HepG2 (cell line): ENCODE results near the gene RIF1. TPM values are rescaled to one million over a fixed set of nuclear protein-coding genes. Genes with fewer than 3 reads are reported as not detected.
A peak's percentile ranks its signal among the peaks of the same experiment; 100 is the strongest.

Experiments
- EED ChIP-seq: sonication (generic); formaldehyde crosslinking; IDR thresholded peaks from 2 replicates; pipeline ENCODE4 v1.5.0; 2020; ENCODE audit warnings: mild to moderate bottlenecking, missing genetic modification reagents
- FOXJ3 ChIP-seq: sonication (generic); formaldehyde crosslinking; IDR thresholded peaks from 2 replicates; pipeline ENCODE4 v1.4.0; 2020; ENCODE audit warnings: missing genetic modification reagents, mild to moderate bottlenecking, borderline replicate concordance
- HNRNPL ChIP-seq: fragments of 200-400 bp; formaldehyde crosslinking; IDR thresholded peaks from 2 replicates; pipeline ENCODE4 v1.6.1; 2017; ENCODE audit warnings: mild to moderate bottlenecking, low read depth, low read length
- SOX13 ChIP-seq, 3 experiments: fragments of 450-650 bp in 1 of 3; sonication (generic) in 1 of 3; formaldehyde crosslinking in 1 of 3; IDR thresholded peaks in 2 of 3; conservative IDR thresholded peaks in 1 of 3; 2 replicates each; pipeline versions ENCODE4 v1.5.0 to v1.6.1; 2016 to 2020; ENCODE audit warnings: antibody characterized with exemption in 1 of 3, mild to moderate bottlenecking in 1 of 3, missing compliant biosample characterization in 1 of 3, missing genetic modification reagents in 1 of 3, moderate library complexity in 1 of 3
- SOX5 ChIP-seq: IDR thresholded peaks from 2 replicates; pipeline ENCODE4 v1.6.1; 2016; ENCODE audit warnings: borderline replicate concordance
- ZNF256 ChIP-seq: sonication (generic); formaldehyde crosslinking; conservative IDR thresholded peaks from 2 replicates; pipeline ENCODE4 v1.4.0; 2020; ENCODE audit warnings: missing genetic modification reagents
- ZNF335 ChIP-seq: sonication (generic); formaldehyde crosslinking; IDR thresholded peaks from 2 replicates; pipeline ENCODE4 v1.4.0; 2020; ENCODE audit warnings: missing genetic modification reagents
- ZNF430 ChIP-seq: sonication (generic); formaldehyde crosslinking; IDR thresholded peaks from 2 replicates; pipeline ENCODE4 v1.9.0; 2021; ENCODE audit warnings: mild to moderate bottlenecking, missing genetic modification reagents
- ZNF589 ChIP-seq: sonication (generic); formaldehyde crosslinking; conservative IDR thresholded peaks from 2 replicates; pipeline ENCODE4 v1.8.0; 2022; ENCODE audit warnings: mild to moderate bottlenecking, moderate library complexity, missing genetic modification reagents
- ZNF713 ChIP-seq: sonication (generic); formaldehyde crosslinking; IDR thresholded peaks from 2 replicates; pipeline ENCODE4 v1.4.0; 2020; ENCODE audit warnings: mild to moderate bottlenecking, missing genetic modification reagents
- ZNF749 ChIP-seq: sonication (generic); formaldehyde crosslinking; IDR thresholded peaks from 2 replicates; pipeline ENCODE4 v1.8.0; 2022; ENCODE audit warnings: mild to moderate bottlenecking, missing genetic modification reagents, moderate library complexity, borderline replicate concordance
- ZNF761 ChIP-seq: sonication (generic); formaldehyde crosslinking; conservative IDR thresholded peaks from 2 replicates; pipeline ENCODE4 v1.4.0; 2020; ENCODE audit warnings: mild to moderate bottlenecking, missing genetic modification reagents
- ZNF790 ChIP-seq: sonication (generic); formaldehyde crosslinking; IDR thresholded peaks from 2 replicates; pipeline ENCODE4 v1.8.0; 2022; ENCODE audit warnings: missing genetic modification reagents, mild to moderate bottlenecking, borderline replicate concordance
- ZNF883 ChIP-seq: sonication (generic); formaldehyde crosslinking; IDR thresholded peaks from 2 replicates; pipeline ENCODE4 v1.5.1; 2020; ENCODE audit warnings: mild to moderate bottlenecking, missing genetic modification reagents; ENCODE audit errors: not compliant biosample characterization
- polyA plus RNA-seq, 8 experiments: library from polyadenylated mRNA; depleted of rRNA in 3 of 8; stranded (reverse) in 7 of 8; unstranded in 1 of 8; fragments of >200 nt; fragmentation: Illumina TruSeq in 4 of 8; extraction: Trizol in 4 of 8; gene quantifications; 2 replicates each; pipeline versions ENCODE4 v1.2.1 to v1.2.3, GENCODE V29; 2011 to 2016; ENCODE audit warnings: low read depth in 4 of 8, missing spikeins in 1 of 8, mixed read lengths in 1 of 8; ENCODE audit not compliant: insufficient read depth in 1 of 8
- total RNA-seq, 5 experiments: library from RNA; depleted of rRNA; stranded (reverse); fragments of >200 nt; fragmentation: Illumina TruSeq; extraction: Trizol; gene quantifications; 2 replicates each; pipeline ENCODE4 v1.2.3, GENCODE V29; 2016; ENCODE audit warnings: low read depth in 1 of 5
- TF ChIP-seq, protein P1 (sequence below): sonication (generic); formaldehyde crosslinking; IDR thresholded peaks from 2 replicates; pipeline ENCODE4 v1.4.0; 2020; ENCODE audit warnings: missing genetic modification reagents
- TF ChIP-seq, protein P2 (sequence below): sonication (generic); formaldehyde crosslinking; IDR thresholded peaks from 2 replicates; pipeline ENCODE4 v1.8.1; 2023; ENCODE audit warnings: missing genetic modification reagents, mild to moderate bottlenecking, borderline replicate concordance
- TF ChIP-seq, protein P3 (sequence below): sonication (generic); formaldehyde crosslinking; IDR thresholded peaks from 2 replicates; pipeline ENCODE4 v1.4.0; 2020; ENCODE audit warnings: missing genetic modification reagents
- TF ChIP-seq, protein P4 (sequence below): IDR thresholded peaks from 2 replicates; pipeline ENCODE4 v1.6.1; 2016; ENCODE audit warnings: low read depth, borderline replicate concordance
- TF ChIP-seq, protein P5 (sequence below): sonication (generic); formaldehyde crosslinking; IDR thresholded peaks from 2 replicates; pipeline ENCODE4 v1.4.0; 2020; ENCODE audit warnings: missing genetic modification reagents

The RIF1 gene
- total and polyA plus RNA-seq, 2 of the 13 experiments (the other 11 are each of a cell fraction or from before 2014, with no cell fraction given), result 12.1 to 73.6 TPM

- TF ChIP-seq, protein P1, sequence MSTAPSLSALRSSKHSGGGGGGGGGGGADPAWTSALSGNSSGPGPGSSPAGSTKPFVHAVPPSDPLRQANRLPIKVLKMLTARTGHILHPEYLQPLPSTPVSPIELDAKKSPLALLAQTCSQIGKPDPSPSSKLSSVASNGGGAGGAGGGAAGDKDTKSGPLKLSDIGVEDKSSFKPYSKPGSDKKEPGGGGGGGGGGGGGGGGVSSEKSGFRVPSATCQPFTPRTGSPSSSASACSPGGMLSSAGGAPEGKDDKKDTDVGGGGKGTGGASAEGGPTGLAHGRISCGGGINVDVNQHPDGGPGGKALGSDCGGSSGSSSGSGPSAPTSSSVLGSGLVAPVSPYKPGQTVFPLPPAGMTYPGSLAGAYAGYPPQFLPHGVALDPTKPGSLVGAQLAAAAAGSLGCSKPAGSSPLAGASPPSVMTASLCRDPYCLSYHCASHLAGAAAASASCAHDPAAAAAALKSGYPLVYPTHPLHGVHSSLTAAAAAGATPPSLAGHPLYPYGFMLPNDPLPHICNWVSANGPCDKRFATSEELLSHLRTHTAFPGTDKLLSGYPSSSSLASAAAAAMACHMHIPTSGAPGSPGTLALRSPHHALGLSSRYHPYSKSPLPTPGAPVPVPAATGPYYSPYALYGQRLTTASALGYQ (CRISPR knock-in tag), result peak; percentile 39; the same call in 1 of the 2 replicates
- TF ChIP-seq SOX5 (CRISPR knock-in tag), result peak; percentile 68
- peak; percentile 94 for TF ChIP-seq ZNF430
- TF ChIP-seq ZNF335 (CRISPR knock-in tag), result peak; percentile 68
- peak; percentile 69; the same call in 1 of the 2 replicates for TF ChIP-seq ZNF589 (CRISPR knock-in tag)
- peak; percentile 76; the same call in 1 of the 2 replicates for TF ChIP-seq ZNF749
- TF ChIP-seq, protein P2, sequence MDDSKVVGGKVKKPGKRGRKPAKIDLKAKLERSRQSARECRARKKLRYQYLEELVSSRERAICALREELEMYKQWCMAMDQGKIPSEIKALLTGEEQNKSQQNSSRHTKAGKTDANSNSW (CRISPR knock-in tag), result peak; percentile 84; the same call in 1 of the 2 replicates
- peak; percentile 58; the same call in 1 of the 2 replicates for TF ChIP-seq FOXJ3 (CRISPR knock-in tag)
- TF ChIP-seq, protein P3, sequence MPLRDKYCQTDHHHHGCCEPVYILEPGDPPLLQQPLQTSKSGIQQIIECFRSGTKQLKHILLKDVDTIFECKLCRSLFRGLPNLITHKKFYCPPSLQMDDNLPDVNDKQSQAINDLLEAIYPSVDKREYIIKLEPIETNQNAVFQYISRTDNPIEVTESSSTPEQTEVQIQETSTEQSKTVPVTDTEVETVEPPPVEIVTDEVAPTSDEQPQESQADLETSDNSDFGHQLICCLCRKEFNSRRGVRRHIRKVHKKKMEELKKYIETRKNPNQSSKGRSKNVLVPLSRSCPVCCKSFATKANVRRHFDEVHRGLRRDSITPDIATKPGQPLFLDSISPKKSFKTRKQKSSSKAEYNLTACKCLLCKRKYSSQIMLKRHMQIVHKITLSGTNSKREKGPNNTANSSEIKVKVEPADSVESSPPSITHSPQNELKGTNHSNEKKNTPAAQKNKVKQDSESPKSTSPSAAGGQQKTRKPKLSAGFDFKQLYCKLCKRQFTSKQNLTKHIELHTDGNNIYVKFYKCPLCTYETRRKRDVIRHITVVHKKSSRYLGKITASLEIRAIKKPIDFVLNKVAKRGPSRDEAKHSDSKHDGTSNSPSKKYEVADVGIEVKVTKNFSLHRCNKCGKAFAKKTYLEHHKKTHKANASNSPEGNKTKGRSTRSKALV (CRISPR knock-in tag), result no peak; the same call in 1 of the 2 replicates
- TF ChIP-seq ZNF761 (CRISPR knock-in tag), result peak; percentile 83
- TF ChIP-seq, protein P4, sequence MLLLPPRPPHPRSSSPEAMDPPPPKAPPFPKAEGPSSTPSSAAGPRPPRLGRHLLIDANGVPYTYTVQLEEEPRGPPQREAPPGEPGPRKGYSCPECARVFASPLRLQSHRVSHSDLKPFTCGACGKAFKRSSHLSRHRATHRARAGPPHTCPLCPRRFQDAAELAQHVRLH (CRISPR knock-in tag), result peak; percentile 89
- TF ChIP-seq, protein P5, sequence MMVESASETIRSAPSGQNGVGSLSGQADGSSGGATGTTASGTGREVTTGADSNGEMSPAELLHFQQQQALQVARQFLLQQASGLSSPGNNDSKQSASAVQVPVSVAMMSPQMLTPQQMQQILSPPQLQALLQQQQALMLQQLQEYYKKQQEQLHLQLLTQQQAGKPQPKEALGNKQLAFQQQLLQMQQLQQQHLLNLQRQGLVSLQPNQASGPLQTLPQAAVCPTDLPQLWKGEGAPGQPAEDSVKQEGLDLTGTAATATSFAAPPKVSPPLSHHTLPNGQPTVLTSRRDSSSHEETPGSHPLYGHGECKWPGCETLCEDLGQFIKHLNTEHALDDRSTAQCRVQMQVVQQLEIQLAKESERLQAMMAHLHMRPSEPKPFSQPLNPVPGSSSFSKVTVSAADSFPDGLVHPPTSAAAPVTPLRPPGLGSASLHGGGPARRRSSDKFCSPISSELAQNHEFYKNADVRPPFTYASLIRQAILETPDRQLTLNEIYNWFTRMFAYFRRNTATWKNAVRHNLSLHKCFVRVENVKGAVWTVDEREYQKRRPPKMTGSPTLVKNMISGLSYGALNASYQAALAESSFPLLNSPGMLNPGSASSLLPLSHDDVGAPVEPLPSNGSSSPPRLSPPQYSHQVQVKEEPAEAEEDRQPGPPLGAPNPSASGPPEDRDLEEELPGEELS (CRISPR knock-in tag), result peak; percentile 58; the same call in 1 of the 2 replicates
- TF ChIP-seq ZNF883, result peak; percentile 57
- peak; percentile 83; the same call in 1 of the 2 replicates for TF ChIP-seq ZNF790
- peak; percentile 42; the same call in 1 of the 2 replicates for TF ChIP-seq HNRNPL
- no peak for TF ChIP-seq ZNF256 (CRISPR knock-in tag)
- no peak for TF ChIP-seq SOX13 (IDR thresholded peaks at IDR 0.05)
- peak in 1 of 2 experiments; percentile 53; a peak in 2 of 4 replicates for TF ChIP-seq SOX13 (CRISPR knock-in tag; conservative IDR thresholded peaks at IDR 0.05 in 1 of 2, IDR thresholded peaks at IDR 0.05 in 1 of 2)
- 0 out of 2 replicates have a peak, but pooled peaks have one; percentile 38 for TF ChIP-seq ZNF713 (CRISPR knock-in tag)
- peak; percentile 76; the same call in 1 of the 2 replicates for TF ChIP-seq EED (CRISPR knock-in tag)
Observed at GRCh38 chr2:151409601-151410484, at the start of gene RIF1 (continued).
